OCI-LY7 (cell line): ENCODE measurements around the gene GNS. TPM values are rescaled to one million over a fixed set of nuclear protein-coding genes. Genes with fewer than 3 reads are reported as not detected.

Experiments used
- BruUV-seq: library from RNA; stranded (reverse); fragments of 400-500 nt; replicated peaks from 2 replicates; lab custom pipeline; 2021; lab: Mats Ljungman, UMichigan
- CTCF ChIA-PET: fragments of 300-600 bp; sonication (Branson Sonifier 250); formaldehyde crosslinking; loops from one replicate; lab custom pipeline; 2022; ENCODE audit warnings: antibody characterized with exemption; ENCODE audit not compliant: unreplicated experiment; lab: Charles Lee
- POLR2A ChIA-PET: fragments of 300-600 bp; sonication (Branson Sonifier 250); formaldehyde crosslinking; loops from one replicate; lab custom pipeline; 2022; ENCODE audit warnings: antibody characterized with exemption; lab: Charles Lee
- DNase-seq: peaks from one replicate; pipeline ENCODE4 v3.0.0-alpha.2; 2015; ENCODE audit warnings: low spot score
- H2AFZ ChIP-seq: fragments of 200-600 bp; sonication (generic), shearing (Covaris generic); 2 replicates; pipeline ENCODE4 v1.6.1; 2014; ENCODE audit warnings: mild to moderate bottlenecking, antibody characterized with exemption, low read length, moderate library complexity
- H3K27ac ChIP-seq: fragments of 200-600 bp; sonication (generic); 2 replicates; pipeline ENCODE4 v1.5.1; 2014; ENCODE audit warnings: mixed run types, low read depth, mild to moderate bottlenecking, moderate library complexity, low read length, inconsistent platforms; ENCODE audit not compliant: poor library complexity, severe bottlenecking
- H3K36me3 ChIP-seq: fragments of 200-600 bp; sonication (generic); 2 replicates; pipeline ENCODE4 v1.6.1; 2014; ENCODE audit warnings: mild to moderate bottlenecking, antibody characterized with exemption, low read length, moderate library complexity, mixed read lengths; ENCODE audit not compliant: insufficient read depth
- H3K4me1 ChIP-seq: fragments of 200-600 bp; sonication (generic); 2 replicates; pipeline ENCODE4 v1.5.1; 2014; ENCODE audit warnings: mild to moderate bottlenecking, low read length; ENCODE audit not compliant: insufficient read depth, poor library complexity, severe bottlenecking
- H3K4me2 ChIP-seq: fragments of 200-600 bp; sonication (generic); 2 replicates; pipeline ENCODE4 v1.6.1; 2014; ENCODE audit warnings: mild to moderate bottlenecking, low read length
- H3K4me3 ChIP-seq: fragments of 200-600 bp; sonication (generic); 2 replicates; pipeline ENCODE4 v1.5.1; 2014; ENCODE audit warnings: mild to moderate bottlenecking, low read depth, low read length; ENCODE audit not compliant: poor library complexity, severe bottlenecking
- H3K79me2 ChIP-seq: fragments of 200-600 bp; sonication (generic); 2 replicates; pipeline ENCODE4 v1.6.1; 2016; ENCODE audit warnings: low read depth, mild to moderate bottlenecking, low read length, moderate library complexity, mixed read lengths; ENCODE audit not compliant: insufficient read depth
- H3K9me2 ChIP-seq: fragments of 200-600 bp; sonication (generic); 2 replicates; pipeline ENCODE4 v1.6.1; 2016; ENCODE audit warnings: mild to moderate bottlenecking, low read length, mixed read lengths; ENCODE audit not compliant: insufficient read depth
- H3K9me3 ChIP-seq: fragments of 200-600 bp; sonication (generic); 2 replicates; pipeline ENCODE4 v1.6.1; 2014; ENCODE audit warnings: mild to moderate bottlenecking, mixed run types, low read length, mixed read lengths
- H4K20me1 ChIP-seq: fragments of 200-600 bp; sonication (generic); 2 replicates; pipeline ENCODE4 v1.6.1; 2014; ENCODE audit warnings: mild to moderate bottlenecking, antibody characterized with exemption, low read length, moderate library complexity, mixed read lengths; ENCODE audit not compliant: insufficient read depth
- CTCF ChIP-seq: fragments of 200-600 bp; sonication (generic); conservative IDR thresholded peaks from 2 replicates; pipeline ENCODE4 v1.5.1; 2014; ENCODE audit warnings: mild to moderate bottlenecking, antibody characterized with exemption, low read length, moderate library complexity, mixed read lengths
- EZH2phosphoT487 ChIP-seq: fragments of 200-600 bp; sonication (generic); IDR thresholded peaks from 2 replicates; pipeline ENCODE4 v1.6.1; 2018; ENCODE audit warnings: low read depth, borderline replicate concordance, mild to moderate bottlenecking, mixed run types, antibody characterized with exemption, low read length, moderate library complexity, mixed read lengths
- intact Hi-C: fragments of 100-400 bp; cut with micrococcal nuclease; formaldehyde crosslinking; loops from one replicate; pipeline ENCODE4 v1.10.0; 2022; ENCODE audit not compliant: unreplicated experiment
- total RNA-seq, 2 experiments: library from RNA; depleted of rRNA in 1 of 2; stranded (reverse); fragments of >200 nt in 1 of 2; shearing (Covaris generic) in 1 of 2; gene quantifications; 2 replicates each; pipeline ENCODE4 v1.2.3, GENCODE V29; 2014 to 2022

The GNS gene
- total RNA-seq, 2 experiments from 2014 or later: 8.0 to 16.0 TPM

- H3K4me2 ChIP-seq: no peak overlapping the region
- no peaks in the 10 kb centered on the region for H3K79me2 ChIP-seq
- no peak overlapping the region for H3K4me3 ChIP-seq
- H3K4me1 ChIP-seq: peaks cover 11% of the 10 kb centered on the region
- no peak overlapping the region for H3K27ac ChIP-seq
- POLR2A ChIA-PET: interaction anchor here (0.6 to 1.0 kb wide), 4 partner anchors 23 to 378 kb away, joined by 3 to 4 read pairs (median 4); no protein-coding TSS in a partner anchor
- TF ChIP-seq CTCF (no peak), EZH2phosphoT487 (no peak)
- H3K9me3 ChIP-seq: no peaks in the 10 kb centered on the region
- peaks cover 7% of the 10 kb centered on the region; the same call in 1 of the 2 replicates for H3K36me3 ChIP-seq
- CTCF ChIA-PET: interaction anchor here (0.5 kb wide), 1 partner anchor 119 kb away, joined by 6 read pairs; no protein-coding TSS in a partner anchor
- DNase-seq: peak; percentile 19
- no peak overlapping the region for H2AFZ ChIP-seq
- no peaks in the 10 kb centered on the region for H4K20me1 ChIP-seq
- no peaks in the 10 kb centered on the region for H3K9me2 ChIP-seq
- intact Hi-C loops: no loop called here
- no TSS peak for BruUV-seq
Observed at GRCh38 chr12:64729909-64730587, 29.2 kb downstream of the GNS start.

- ChIA-PET CTCF (no interaction called here), POLR2A (no interaction called here)
- no TSS peak for BruUV-seq
- Histone ChIP-seq H3K36me3 (peaks cover 25% of the 10 kb centered on the region; the same call in 1 of the 2 replicates), H3K9me3 (no peaks in the 10 kb centered on the region), H3K4me3 (no peak overlapping the region), H3K4me2 (no peak overlapping the region), H3K79me2 (no peaks in the 10 kb centered on the region), H4K20me1 (no peaks in the 10 kb centered on the region), H2AFZ (no peak overlapping the region), H3K27ac (no peak overlapping the region), H3K4me1 (no peaks in the 10 kb centered on the region), H3K9me2 (no peaks in the 10 kb centered on the region)
- no peak for DNase-seq
- TF ChIP-seq EZH2phosphoT487: no peak
- TF ChIP-seq CTCF: no peak
- intact Hi-C loops: no loop called here
Observed at GRCh38 chr12:64724201-64724745, 34.9 kb downstream of the GNS start.

- Histone ChIP-seq H3K9me2 (no peaks in the 10 kb centered on the region), H3K9me3 (no peaks in the 10 kb centered on the region), H3K36me3 (peaks cover 25% of the 10 kb centered on the region; the same call in 1 of the 2 replicates), H4K20me1 (no peaks in the 10 kb centered on the region), H3K4me2 (no peak overlapping the region), H3K79me2 (no peaks in the 10 kb centered on the region), H3K27ac (no peak overlapping the region), H3K4me1 (no peaks in the 10 kb centered on the region), H2AFZ (no peak overlapping the region), H3K4me3 (no peak overlapping the region)
- ChIA-PET POLR2A (interaction anchor here (0.5 kb wide), 1 partner anchor 90 kb away, joined by 3 read pairs; no protein-coding TSS in a partner anchor), CTCF (no interaction called here)
- no peak for TF ChIP-seq CTCF
- no peak for TF ChIP-seq EZH2phosphoT487
- no TSS peak for BruUV-seq
- DNase-seq: no peak
- intact Hi-C loops: no loop called here
Observed at GRCh38 chr12:64723630-64724029, 35.6 kb downstream of the GNS start.
